ENCODE data around the gene VWA8.

Gene VWA8

DNA sequence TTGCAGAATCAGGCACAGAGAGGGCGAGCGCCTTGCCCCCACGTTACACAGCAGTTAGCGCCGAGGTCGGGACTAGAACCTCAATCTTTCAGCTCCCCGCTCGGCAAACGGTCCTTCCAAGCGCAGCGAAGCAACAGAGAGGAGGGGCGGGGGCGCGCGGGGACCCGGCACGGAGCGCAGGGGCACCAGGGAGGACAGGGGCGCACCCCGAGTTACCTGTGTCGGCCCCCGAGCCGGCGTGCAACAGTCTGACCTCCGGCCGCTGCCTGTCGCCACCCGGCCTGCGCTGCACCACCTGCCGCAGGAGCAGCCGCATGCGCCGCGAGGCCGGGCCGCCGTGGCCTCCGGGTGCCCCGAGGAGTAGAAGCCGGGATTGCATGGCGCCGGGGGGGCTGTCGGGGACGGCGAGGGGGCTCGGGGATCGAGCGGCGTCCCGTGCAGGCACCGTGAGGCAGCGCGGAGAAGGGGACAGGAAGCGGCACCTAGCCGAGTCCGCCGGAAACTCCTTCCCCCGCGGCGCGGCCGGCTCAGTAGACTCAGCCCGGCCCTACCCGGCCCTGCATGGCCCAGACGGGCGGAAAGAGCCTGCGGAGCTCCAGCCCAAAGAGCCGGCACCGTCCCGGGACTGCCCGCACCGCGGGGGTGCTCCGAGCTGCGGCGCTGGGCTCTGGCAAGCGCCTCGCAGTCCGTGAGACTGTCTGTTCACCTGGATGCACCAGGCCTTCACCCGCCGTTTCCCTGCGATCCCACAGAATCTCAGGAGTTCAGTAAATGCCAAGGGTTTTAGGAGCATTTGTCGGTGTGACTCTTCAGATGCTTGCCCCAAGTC is at the start of gene VWA8:
TSS of gene VWA8 (minus strand) at position 473 of the 829 bp plus-strand sequence. CDS start at position 379, 94 bp downstream.
- Mint-ChIP-seq H3K36me3 (peaks cover 0 to 8% of the 10 kb centered on the region in 2 donors), H3K4me3 (peak within 1 kb of the TSS; percentile 92 to 95), H3K27me3 (peaks cover 7% of the 10 kb centered on the region in 2 donors), H3K4me1 (peaks cover 10 to 21% of the 10 kb centered on the region in 2 donors), H3K9me3 (no peaks in the 10 kb centered on the region), H3K27ac (peak within 1 kb of the TSS; percentile 88)
- peak; percentile 81 for DNase-seq
- ATAC-seq (replicated peaks), result peak; percentile 97

DNA sequence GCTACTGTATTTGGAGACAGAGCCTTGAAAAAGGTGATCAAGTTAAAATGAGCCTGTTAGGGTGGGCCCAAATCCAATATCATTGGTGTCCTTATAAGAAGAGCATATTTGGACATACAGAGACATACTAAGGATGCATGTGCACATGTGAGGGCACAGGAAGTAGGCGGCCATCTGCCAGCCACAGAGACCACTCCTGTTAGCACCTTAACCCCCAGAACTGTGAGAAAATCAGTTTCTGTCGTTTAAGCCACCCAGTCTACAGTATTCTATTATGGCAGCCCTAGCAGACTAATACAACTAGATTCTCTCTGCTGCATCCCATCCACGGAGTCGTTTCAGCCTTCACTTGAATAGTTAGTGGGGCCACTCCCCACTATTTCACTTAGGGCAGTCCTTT is 48.1 kb upstream of the VWA8 start:
- ATAC-seq (replicated peaks) (no peak), DNase-seq (no peak)
- H3K4me3 Mint-ChIP-seq, result no peak overlapping the region
- no peaks in the 10 kb centered on the region for H3K36me3 Mint-ChIP-seq
- H3K27ac Mint-ChIP-seq, result no peak overlapping the region
- no peaks in the 10 kb centered on the region for H3K27me3 Mint-ChIP-seq
- H3K4me1 Mint-ChIP-seq, result no peaks in the 10 kb centered on the region
- no peaks in the 10 kb centered on the region for H3K9me3 Mint-ChIP-seq

DNA sequence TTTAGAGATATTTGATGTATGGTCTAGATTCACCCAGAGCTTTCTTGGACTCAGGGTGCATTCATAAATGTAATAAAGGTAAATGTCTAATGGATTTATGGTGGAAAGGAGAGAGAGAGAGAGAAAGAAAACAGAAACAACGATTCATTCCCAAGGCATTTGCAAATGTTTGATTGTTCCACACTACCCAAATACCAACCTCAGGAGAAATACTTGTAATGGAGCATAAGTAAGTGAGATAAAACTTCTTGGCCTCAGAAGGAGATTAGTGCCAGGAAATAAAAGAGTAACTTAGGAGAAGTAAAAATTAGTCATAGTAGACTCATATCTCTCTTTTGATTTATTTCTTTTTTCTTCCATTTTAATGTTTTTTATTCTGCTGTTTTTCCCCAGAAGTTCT is 46.9 kb upstream of the VWA8 start:
- DNase-seq (no peak), ATAC-seq (replicated peaks) (no peak)
- Mint-ChIP-seq H3K27ac (no peak overlapping the region), H3K27me3 (no peaks in the 10 kb centered on the region), H3K9me3 (no peaks in the 10 kb centered on the region), H3K4me1 (no peaks in the 10 kb centered on the region), H3K4me3 (no peak overlapping the region), H3K36me3 (no peaks in the 10 kb centered on the region)

DNA sequence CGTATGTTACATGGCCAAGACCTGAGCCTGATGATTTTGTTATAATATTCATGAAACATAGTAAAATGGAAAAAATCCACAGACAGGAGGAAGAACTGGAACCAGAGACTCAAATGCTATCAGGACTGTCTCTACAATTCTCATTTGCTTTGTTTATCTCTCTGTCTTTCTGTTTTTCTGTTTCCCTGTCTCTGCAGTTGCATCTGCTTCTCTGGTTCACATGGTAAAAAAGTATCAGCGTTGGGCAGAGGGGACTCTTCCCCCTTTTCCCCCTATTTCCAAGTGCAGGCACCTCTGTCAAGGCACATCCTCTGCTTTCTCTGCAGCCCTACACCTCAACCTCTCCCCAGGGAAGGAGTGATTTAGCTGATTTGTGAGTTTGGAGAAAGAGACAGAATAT is 41.2 kb upstream of the VWA8 start:
- no peak overlapping the region for H3K27ac Mint-ChIP-seq
- H3K9me3 Mint-ChIP-seq, result no peaks in the 10 kb centered on the region
- no peaks in the 10 kb centered on the region for H3K36me3 Mint-ChIP-seq
- peaks cover 5 to 7% of the 10 kb centered on the region in 2 donors for H3K27me3 Mint-ChIP-seq
- no peak for DNase-seq
- ATAC-seq (replicated peaks), result no peak
- H3K4me3 Mint-ChIP-seq, result no peak overlapping the region
- no peaks in the 10 kb centered on the region for H3K4me1 Mint-ChIP-seq

DNA sequence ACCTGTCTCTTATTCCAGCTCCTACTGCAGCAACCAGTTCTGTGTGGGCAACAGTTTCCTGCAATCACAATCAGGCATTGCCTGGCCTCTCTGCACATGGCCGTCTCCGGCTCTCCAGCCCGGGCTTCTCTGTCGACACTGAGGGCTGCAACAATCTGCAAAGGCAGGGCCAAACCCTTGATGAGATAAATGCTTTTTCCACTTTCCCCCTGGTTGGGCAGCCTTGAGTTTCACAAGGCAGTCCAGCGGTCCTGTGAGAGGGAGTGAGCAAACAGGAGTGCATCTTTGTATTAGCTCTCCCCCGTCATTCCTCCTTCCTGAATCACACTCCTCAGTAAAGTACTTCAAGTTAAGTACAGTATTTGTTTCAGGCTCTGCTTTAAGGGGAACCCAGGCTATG is 40.7 kb upstream of the VWA8 start:
- ATAC-seq (replicated peaks), result no peak
- Mint-ChIP-seq H3K27me3 (peaks cover 5 to 7% of the 10 kb centered on the region in 2 donors), H3K27ac (no peak overlapping the region), H3K36me3 (no peaks in the 10 kb centered on the region), H3K4me1 (no peaks in the 10 kb centered on the region), H3K9me3 (no peaks in the 10 kb centered on the region), H3K4me3 (no peak overlapping the region)
- no peak for DNase-seq

DNA sequence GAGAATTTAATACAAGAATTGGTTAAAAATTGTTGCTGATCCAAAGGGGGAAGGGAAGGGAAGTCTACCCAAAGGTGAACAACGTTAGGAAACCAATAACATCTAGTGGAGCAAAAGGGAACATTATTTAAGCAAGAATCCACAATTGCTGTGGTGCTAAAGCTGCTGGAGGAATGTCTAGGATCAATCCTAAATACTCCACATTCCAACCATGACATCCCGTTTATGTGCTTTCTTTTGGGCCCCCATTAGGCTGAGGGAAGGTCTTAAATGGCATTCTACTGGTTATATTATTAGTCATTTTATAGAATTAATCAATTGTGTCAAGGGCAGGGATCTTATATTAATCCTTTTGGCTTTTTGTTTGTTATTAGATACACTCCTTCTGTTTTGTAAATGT is 39.9 kb upstream of the VWA8 start:
- DNase-seq (no peak), ATAC-seq (replicated peaks) (no peak)
- Mint-ChIP-seq H3K4me1 (no peaks in the 10 kb centered on the region), H3K27ac (no peak overlapping the region), H3K27me3 (peaks cover 5 to 7% of the 10 kb centered on the region in 2 donors), H3K4me3 (no peak overlapping the region), H3K9me3 (no peaks in the 10 kb centered on the region), H3K36me3 (no peaks in the 10 kb centered on the region)

DNA sequence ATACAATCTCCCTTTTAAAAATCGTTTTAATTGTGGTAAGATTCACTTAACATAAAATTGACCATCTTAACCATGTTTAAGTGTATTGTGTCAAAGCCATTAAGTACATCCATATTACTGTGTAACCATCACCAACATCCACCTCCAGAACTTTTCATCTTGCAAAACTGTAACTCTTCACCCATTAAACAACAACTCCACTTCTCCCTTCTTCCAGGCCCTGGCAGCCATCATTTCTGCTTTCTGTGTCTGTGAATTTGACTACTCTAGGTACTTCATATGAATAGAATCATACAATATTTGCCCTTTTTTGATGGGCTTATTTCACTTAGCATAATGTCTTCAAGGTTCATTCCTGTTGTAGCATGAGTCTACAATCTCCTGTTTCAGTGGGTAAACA is 36.5 kb upstream of the VWA8 start:
- H3K9me3 Mint-ChIP-seq, result no peaks in the 10 kb centered on the region
- H3K27ac Mint-ChIP-seq, result no peak overlapping the region
- ATAC-seq (replicated peaks) (no peak), DNase-seq (no peak)
- no peaks in the 10 kb centered on the region for H3K4me1 Mint-ChIP-seq
- H3K27me3 Mint-ChIP-seq, result peaks cover 5 to 7% of the 10 kb centered on the region in 2 donors
- no peaks in the 10 kb centered on the region for H3K36me3 Mint-ChIP-seq
- H3K4me3 Mint-ChIP-seq, result no peak overlapping the region

DNA sequence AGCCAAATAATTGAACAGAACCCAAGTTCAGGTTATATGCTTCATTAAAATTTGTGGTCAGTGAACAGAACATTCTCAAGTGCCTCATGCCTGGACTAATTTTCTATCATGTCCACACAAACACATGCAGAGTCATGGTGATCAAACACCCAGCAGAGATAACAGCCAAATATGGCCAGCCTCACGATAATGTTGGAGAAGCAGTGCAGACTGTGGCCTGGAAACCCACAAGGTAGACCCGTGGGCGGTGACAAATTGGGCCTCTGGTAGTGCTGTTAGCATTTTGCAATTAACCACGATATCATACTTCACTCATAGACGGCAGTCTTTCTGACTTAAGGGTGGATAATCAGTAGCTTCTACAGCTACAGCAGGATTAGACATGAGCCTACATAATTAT is 35.0 kb upstream of the VWA8 start:
- Mint-ChIP-seq H3K9me3 (no peaks in the 10 kb centered on the region), H3K27ac (no peak overlapping the region), H3K4me3 (no peak overlapping the region), H3K4me1 (no peaks in the 10 kb centered on the region), H3K27me3 (peaks cover 6 to 12% of the 10 kb centered on the region in 2 donors), H3K36me3 (no peaks in the 10 kb centered on the region)
- DNase-seq (peak; percentile 10), ATAC-seq (replicated peaks) (peak in 1 of 2 donors; percentile 54)

DNA sequence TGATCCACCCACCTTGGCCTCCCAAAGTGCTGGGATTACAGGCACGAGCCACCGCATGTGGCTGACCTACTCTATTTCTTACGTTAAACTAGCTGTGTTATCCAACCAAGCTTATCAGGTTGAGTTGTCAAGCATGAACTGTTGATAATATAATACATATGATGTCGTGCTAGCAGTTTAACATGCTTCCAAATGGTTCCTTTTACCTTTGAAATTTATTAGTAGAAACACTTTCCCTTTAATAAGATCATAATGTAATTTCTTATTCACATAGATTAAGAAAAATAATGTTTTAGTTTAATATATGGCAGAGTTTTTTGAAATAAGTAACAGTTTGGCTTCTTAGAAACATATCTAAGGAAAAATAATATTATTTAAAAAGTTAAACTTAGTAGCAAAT is 34.4 kb upstream of the VWA8 start:
- DNase-seq (no peak), ATAC-seq (replicated peaks) (no peak)
- Mint-ChIP-seq H3K4me3 (no peak overlapping the region), H3K27ac (no peak overlapping the region), H3K27me3 (peaks cover 9 to 11% of the 10 kb centered on the region in 2 donors), H3K9me3 (no peaks in the 10 kb centered on the region), H3K36me3 (no peaks in the 10 kb centered on the region), H3K4me1 (no peaks in the 10 kb centered on the region)

DNA sequence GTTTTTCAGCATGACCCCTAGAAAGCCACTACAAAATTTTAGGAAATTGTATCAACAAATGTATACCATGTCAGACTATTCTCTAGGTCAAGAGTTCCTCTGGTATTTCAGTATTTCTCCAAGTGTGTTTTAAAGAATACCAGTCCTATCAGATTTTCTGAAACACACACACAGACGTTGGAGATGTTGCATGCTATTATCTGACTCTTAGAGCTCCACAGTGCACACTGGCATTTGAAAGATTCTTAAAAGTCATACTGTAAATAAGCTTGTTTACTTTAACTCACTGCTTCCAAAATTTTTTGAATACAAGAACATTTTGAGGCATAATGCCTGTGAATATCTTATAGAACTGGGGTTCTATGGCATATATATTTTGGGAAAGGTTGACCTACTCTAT is 33.8 kb upstream of the VWA8 start:
- no peak for ATAC-seq (replicated peaks)
- Mint-ChIP-seq H3K27me3 (peaks cover 5 to 11% of the 10 kb centered on the region in 2 donors), H3K9me3 (no peaks in the 10 kb centered on the region), H3K4me3 (no peak overlapping the region), H3K36me3 (no peaks in the 10 kb centered on the region), H3K27ac (no peak overlapping the region), H3K4me1 (no peaks in the 10 kb centered on the region)
- no peak for DNase-seq

DNA sequence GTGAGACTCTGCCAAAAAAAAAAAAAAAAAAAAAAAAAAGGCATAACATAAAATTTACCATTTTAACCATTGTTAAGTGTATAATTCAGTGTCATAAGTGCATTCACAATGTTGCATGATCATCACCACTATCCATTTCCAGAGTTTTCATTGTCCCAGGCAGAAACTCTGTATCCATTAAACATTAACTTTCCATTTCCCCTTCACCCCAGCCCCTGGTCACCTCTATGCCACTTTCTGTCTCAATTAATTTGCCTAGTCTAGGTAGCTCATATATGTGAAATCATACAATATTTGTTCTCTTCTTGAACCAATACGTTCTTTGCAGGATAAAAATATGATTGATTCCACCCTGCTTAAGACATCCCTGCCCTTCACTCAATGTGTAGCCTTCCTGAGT is 31.0 kb upstream of the VWA8 start:
- Mint-ChIP-seq H3K4me3 (no peak overlapping the region), H3K9me3 (no peaks in the 10 kb centered on the region)
- ATAC-seq (replicated peaks), result no peak

DNA sequence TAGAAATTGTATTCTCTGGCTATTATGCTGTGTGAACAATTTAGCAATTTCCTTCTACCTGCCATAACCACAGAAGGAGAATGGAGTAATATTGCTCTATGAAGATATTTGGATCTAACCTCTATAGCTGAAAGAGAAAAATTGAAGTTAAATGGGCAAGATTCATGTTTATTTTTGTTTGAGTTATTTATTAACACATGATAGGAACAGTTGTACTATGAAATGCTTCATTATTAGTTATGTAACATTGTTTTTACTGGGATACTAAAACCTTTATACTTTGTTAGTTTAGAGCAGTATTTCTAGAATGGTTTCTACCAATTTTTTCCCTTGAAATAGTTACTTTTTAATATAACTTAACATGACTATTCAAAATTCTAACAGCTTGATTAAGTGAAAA is 27.3 kb upstream of the VWA8 start:
- H3K27me3 Mint-ChIP-seq, result peaks cover 16 to 21% of the 10 kb centered on the region in 2 donors
- DNase-seq (no peak), ATAC-seq (replicated peaks) (no peak)
- no peaks in the 10 kb centered on the region for H3K36me3 Mint-ChIP-seq
- no peak overlapping the region for H3K27ac Mint-ChIP-seq
- no peak overlapping the region for H3K4me3 Mint-ChIP-seq
- H3K9me3 Mint-ChIP-seq, result no peaks in the 10 kb centered on the region
- H3K4me1 Mint-ChIP-seq, result no peaks in the 10 kb centered on the region

More for the DNA sequence above, 31.0 kb upstream of the VWA8 start:
- H3K4me1 Mint-ChIP-seq, result no peaks in the 10 kb centered on the region
- DNase-seq, result no peak
- H3K27ac Mint-ChIP-seq, result no peak overlapping the region
- no peaks in the 10 kb centered on the region for H3K36me3 Mint-ChIP-seq
- peaks cover 6 to 9% of the 10 kb centered on the region in 2 donors for H3K27me3 Mint-ChIP-seq

DNA sequence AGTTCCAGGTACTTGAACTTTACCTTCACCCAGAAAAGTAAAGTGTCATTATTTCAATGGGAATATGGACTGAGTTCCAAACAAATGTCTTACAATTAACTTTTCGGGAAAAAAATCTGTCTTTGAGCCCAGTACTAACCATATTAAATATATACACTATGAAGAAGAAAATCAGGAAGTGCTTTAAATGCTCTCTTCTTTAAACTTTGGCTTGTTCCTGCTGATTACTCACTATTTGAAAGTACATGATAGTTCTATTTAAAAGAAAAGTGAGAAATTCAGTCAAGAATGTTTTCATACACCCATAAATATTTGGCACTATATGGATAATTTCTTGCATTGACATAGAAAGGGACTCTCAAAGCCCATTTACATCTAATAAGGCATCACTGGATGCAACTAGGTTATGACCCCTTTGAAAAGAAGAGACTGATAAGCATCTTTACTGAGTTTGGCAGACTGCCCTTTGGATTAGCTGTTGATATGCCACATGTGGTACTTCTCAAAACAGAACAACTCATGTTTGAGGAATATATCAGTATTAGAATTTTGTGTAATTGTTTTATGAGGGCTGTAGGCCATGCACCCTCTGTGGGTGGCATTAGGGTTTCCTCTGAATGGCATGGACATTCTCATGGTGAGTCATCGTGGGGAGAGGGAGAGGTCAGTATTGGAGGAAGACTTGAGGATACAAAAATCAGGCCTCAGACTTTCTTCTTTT is 25.0 kb upstream of the VWA8 start:
- DNase-seq, result no peak
- H3K27me3 Mint-ChIP-seq, result peaks cover 15 to 16% of the 10 kb centered on the region in 2 donors
- no peak overlapping the region for H3K4me3 Mint-ChIP-seq
- no peaks in the 10 kb centered on the region for H3K4me1 Mint-ChIP-seq
- H3K36me3 Mint-ChIP-seq, result no peaks in the 10 kb centered on the region
- no peaks in the 10 kb centered on the region for H3K9me3 Mint-ChIP-seq
- no peak overlapping the region for H3K27ac Mint-ChIP-seq
- no peak for ATAC-seq (replicated peaks)

DNA sequence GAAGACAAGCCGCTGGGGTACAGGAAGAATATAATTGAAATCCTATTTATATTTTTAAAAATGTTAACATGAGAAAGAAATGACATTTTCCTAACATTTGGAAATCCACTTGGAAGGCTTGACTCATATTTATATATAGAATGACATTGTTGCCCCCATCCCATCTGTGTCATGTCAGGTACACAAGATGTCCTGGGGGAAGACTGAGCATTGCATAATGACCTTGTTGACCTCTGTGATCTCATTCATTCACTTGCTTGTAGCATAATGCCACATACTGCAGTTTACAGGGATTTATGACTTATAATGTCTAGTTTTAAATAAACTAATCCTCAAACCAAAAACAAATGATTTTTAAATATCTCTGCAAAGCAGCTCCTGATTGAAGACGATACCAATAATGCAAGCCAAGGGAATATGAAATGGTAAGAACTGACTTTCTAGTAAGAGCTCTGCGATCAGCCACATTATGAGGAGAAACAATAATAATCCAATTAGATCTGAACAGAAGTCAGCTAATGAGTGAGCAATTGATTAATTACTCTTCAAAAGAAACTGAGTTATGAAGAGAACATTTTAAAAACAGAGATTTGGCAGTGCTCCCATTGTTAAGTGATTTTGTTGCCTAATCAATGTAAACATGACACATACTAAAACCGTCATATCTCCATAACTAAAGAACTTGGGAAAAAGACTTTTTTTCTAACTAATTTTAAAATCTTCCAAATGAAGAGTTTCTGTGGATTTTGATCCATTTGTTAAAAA is 21.2 kb upstream of the VWA8 start:
- Mint-ChIP-seq H3K4me3 (no peak overlapping the region), H3K27ac (no peak overlapping the region), H3K36me3 (no peaks in the 10 kb centered on the region), H3K4me1 (peaks cover 0 to 1% of the 10 kb centered on the region in 2 donors), H3K27me3 (peaks cover 10 to 12% of the 10 kb centered on the region in 2 donors), H3K9me3 (no peaks in the 10 kb centered on the region)
- ATAC-seq (replicated peaks) (no peak), DNase-seq (no peak)
